H1 (cell line): Measurements from ENCODE around the gene LOXL1. TPM values are rescaled to one million over a fixed set of nuclear protein-coding genes. Genes with fewer than 3 reads are reported as not detected.

Experiments used
- ASH2L ChIP-seq: fragments of 200-600, 300-600 bp; sonication (generic); IDR thresholded peaks from one replicate; pipeline ENCODE4 v1.7.1; 2017; ENCODE audit warnings: low read length
- EGR1 ChIP-seq: IDR thresholded peaks from 2 replicates; pipeline ENCODE4 v1.6.1; 2011; ENCODE audit warnings: low read depth, low read length, borderline replicate concordance
- EZH2 ChIP-seq: fragments of 200-600 bp; sonication (generic); IDR thresholded peaks from 2 replicates; pipeline ENCODE4 v1.7.1; 2012; ENCODE audit warnings: low read depth, mild to moderate bottlenecking, moderate library complexity, low read length, inconsistent platforms; ENCODE audit not compliant: severe bottlenecking
- KDM4A ChIP-seq: IDR thresholded peaks from one replicate; pipeline ENCODE4 v1.7.1; 2012; ENCODE audit warnings: low read depth, mild to moderate bottlenecking, moderate library complexity, low read length, inconsistent platforms; ENCODE audit not compliant: severe bottlenecking
- RFX5 ChIP-seq: IDR thresholded peaks from 2 replicates; pipeline ENCODE4 v1.6.1; 2011; ENCODE audit warnings: low read depth, low read length, improper control_type of control experiment, borderline replicate concordance
- SIRT6 ChIP-seq: IDR thresholded peaks from one replicate; pipeline ENCODE4 v1.7.1; 2012; ENCODE audit warnings: low read length, inconsistent platforms
- SIX5 ChIP-seq: IDR thresholded peaks from 2 replicates; pipeline ENCODE4 v1.6.1; 2011; ENCODE audit warnings: mild to moderate bottlenecking, low read depth, low read length
- SUZ12 ChIP-seq: fragments of 200-600 bp; sonication (generic); IDR thresholded peaks from 2 replicates; pipeline ENCODE4 v1.6.1; 2012; ENCODE audit warnings: mild to moderate bottlenecking, inconsistent platforms, low read length, moderate library complexity, mixed read lengths
- TAF7 ChIP-seq: optimal IDR thresholded peaks from 2 replicates; pipeline ENCODE3; 2011; ENCODE audit warnings: low read depth, mild to moderate bottlenecking, inconsistent platforms, low read length, moderate library complexity, borderline replicate concordance
- TCF12 ChIP-seq: IDR thresholded peaks from 2 replicates; pipeline ENCODE4 v1.6.1; 2011; ENCODE audit warnings: low read depth, mild to moderate bottlenecking, low read length
- TEAD4 ChIP-seq: IDR thresholded peaks from 2 replicates; pipeline ENCODE4 v1.6.1; 2012; ENCODE audit warnings: low read depth, low read length, inconsistent platforms, mixed read lengths
- YY1 ChIP-seq: IDR thresholded peaks from 2 replicates; pipeline ENCODE4 v1.6.1; 2011; ENCODE audit warnings: low read depth, mild to moderate bottlenecking, low read length
- polyA plus RNA-seq, 7 experiments: library from polyadenylated mRNA; depleted of rRNA in 3 of 7; stranded (reverse) in 5 of 7; unstranded in 2 of 7; fragments of >200 nt in 5 of 7; fragments of 200-250 nt in 2 of 7; gene quantifications; 1 replicate in 5 of 7; 2 replicates in 1 of 7; 4 replicates in 1 of 7; pipeline versions ENCODE4 v1.2.1 to v1.2.3, GENCODE V29; 2011 to 2013; ENCODE audit warnings: missing spikeins in 2 of 7, mixed read lengths in 2 of 7
- total RNA-seq: library from RNA; stranded (reverse); fragmentation: NEBNext Ultra II Directional; extraction: Animal tissue kit (Norgen Biotek cat#: 25700); gene quantifications from 2 replicates; pipeline ENCODE4 v1.2.1, GENCODE V29; 2021
- TF ChIP-seq, protein P1 (sequence below): fragments of 300-600 bp; sonication (generic); IDR thresholded peaks from 2 replicates; pipeline ENCODE4 v1.7.1; 2012; ENCODE audit warnings: low read length, moderate library complexity, mild to moderate bottlenecking, inconsistent platforms; ENCODE audit not compliant: insufficient replicate concordance

LOXL1 gene
- total and polyA plus RNA-seq, 2 of the 8 experiments (the other 6 are each of a cell fraction or from before 2014, with no cell fraction given) = 8.1 to 14.4 TPM

DNA sequence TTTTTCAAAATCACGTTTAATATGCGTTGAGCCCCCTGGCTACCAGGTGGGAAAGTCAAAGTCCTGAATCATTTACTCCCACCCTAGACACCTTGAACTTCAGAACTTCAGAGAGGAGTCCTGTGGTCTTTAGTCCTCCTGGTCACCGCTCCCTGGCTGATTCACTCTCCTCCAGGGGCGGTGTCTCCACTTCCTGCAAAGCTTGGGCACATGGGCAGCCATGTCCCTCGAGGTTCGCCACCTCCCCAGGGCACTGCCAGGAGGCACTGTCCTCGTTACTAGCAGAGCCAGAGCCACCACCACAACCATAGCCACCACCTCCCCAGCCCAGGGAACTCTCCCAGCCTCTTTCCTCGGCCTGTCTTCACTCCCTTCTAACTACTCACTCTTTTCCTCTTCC is 31.0 kb downstream of the LOXL1 start (continued):
- TF ChIP-seq, protein P1, sequence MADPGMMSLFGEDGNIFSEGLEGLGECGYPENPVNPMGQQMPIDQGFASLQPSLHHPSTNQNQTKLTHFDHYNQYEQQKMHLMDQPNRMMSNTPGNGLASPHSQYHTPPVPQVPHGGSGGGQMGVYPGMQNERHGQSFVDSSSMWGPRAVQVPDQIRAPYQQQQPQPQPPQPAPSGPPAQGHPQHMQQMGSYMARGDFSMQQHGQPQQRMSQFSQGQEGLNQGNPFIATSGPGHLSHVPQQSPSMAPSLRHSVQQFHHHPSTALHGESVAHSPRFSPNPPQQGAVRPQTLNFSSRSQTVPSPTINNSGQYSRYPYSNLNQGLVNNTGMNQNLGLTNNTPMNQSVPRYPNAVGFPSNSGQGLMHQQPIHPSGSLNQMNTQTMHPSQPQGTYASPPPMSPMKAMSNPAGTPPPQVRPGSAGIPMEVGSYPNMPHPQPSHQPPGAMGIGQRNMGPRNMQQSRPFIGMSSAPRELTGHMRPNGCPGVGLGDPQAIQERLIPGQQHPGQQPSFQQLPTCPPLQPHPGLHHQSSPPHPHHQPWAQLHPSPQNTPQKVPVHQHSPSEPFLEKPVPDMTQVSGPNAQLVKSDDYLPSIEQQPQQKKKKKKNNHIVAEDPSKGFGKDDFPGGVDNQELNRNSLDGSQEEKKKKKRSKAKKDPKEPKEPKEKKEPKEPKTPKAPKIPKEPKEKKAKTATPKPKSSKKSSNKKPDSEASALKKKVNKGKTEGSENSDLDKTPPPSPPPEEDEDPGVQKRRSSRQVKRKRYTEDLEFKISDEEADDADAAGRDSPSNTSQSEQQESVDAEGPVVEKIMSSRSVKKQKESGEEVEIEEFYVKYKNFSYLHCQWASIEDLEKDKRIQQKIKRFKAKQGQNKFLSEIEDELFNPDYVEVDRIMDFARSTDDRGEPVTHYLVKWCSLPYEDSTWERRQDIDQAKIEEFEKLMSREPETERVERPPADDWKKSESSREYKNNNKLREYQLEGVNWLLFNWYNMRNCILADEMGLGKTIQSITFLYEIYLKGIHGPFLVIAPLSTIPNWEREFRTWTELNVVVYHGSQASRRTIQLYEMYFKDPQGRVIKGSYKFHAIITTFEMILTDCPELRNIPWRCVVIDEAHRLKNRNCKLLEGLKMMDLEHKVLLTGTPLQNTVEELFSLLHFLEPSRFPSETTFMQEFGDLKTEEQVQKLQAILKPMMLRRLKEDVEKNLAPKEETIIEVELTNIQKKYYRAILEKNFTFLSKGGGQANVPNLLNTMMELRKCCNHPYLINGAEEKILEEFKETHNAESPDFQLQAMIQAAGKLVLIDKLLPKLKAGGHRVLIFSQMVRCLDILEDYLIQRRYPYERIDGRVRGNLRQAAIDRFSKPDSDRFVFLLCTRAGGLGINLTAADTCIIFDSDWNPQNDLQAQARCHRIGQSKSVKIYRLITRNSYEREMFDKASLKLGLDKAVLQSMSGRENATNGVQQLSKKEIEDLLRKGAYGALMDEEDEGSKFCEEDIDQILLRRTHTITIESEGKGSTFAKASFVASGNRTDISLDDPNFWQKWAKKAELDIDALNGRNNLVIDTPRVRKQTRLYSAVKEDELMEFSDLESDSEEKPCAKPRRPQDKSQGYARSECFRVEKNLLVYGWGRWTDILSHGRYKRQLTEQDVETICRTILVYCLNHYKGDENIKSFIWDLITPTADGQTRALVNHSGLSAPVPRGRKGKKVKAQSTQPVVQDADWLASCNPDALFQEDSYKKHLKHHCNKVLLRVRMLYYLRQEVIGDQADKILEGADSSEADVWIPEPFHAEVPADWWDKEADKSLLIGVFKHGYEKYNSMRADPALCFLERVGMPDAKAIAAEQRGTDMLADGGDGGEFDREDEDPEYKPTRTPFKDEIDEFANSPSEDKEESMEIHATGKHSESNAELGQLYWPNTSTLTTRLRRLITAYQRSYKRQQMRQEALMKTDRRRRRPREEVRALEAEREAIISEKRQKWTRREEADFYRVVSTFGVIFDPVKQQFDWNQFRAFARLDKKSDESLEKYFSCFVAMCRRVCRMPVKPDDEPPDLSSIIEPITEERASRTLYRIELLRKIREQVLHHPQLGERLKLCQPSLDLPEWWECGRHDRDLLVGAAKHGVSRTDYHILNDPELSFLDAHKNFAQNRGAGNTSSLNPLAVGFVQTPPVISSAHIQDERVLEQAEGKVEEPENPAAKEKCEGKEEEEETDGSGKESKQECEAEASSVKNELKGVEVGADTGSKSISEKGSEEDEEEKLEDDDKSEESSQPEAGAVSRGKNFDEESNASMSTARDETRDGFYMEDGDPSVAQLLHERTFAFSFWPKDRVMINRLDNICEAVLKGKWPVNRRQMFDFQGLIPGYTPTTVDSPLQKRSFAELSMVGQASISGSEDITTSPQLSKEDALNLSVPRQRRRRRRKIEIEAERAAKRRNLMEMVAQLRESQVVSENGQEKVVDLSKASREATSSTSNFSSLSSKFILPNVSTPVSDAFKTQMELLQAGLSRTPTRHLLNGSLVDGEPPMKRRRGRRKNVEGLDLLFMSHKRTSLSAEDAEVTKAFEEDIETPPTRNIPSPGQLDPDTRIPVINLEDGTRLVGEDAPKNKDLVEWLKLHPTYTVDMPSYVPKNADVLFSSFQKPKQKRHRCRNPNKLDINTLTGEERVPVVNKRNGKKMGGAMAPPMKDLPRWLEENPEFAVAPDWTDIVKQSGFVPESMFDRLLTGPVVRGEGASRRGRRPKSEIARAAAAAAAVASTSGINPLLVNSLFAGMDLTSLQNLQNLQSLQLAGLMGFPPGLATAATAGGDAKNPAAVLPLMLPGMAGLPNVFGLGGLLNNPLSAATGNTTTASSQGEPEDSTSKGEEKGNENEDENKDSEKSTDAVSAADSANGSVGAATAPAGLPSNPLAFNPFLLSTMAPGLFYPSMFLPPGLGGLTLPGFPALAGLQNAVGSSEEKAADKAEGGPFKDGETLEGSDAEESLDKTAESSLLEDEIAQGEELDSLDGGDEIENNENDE = no peak
- no peak for TF ChIP-seq TAF7
- TF ChIP-seq YY1 = no peak
- no peak for TF ChIP-seq KDM4A
- no peak for TF ChIP-seq SUZ12
- TF ChIP-seq SIRT6 = no peak
- TF ChIP-seq EZH2 = no peak
- TF ChIP-seq TCF12 = no peak
- TF ChIP-seq RFX5 = no peak
- no peak for TF ChIP-seq EGR1
- TF ChIP-seq TEAD4 = no peak
- no peak for TF ChIP-seq SIX5
- no peak for TF ChIP-seq ASH2L
